ENCODE data around the gene VPS4A. TPM values are rescaled to one million over a fixed set of nuclear protein-coding genes. Genes with fewer than 3 reads are reported as not detected.

The VPS4A gene
- total RNA-seq, 1 experiment from 2014 or later: 16.6 TPM

- no peak for DNase-seq (ENCODE audit: low read depth)
Observed at GRCh38 chr16:69307091-69307490, 4.1 kb upstream of the VPS4A start.

DNA sequence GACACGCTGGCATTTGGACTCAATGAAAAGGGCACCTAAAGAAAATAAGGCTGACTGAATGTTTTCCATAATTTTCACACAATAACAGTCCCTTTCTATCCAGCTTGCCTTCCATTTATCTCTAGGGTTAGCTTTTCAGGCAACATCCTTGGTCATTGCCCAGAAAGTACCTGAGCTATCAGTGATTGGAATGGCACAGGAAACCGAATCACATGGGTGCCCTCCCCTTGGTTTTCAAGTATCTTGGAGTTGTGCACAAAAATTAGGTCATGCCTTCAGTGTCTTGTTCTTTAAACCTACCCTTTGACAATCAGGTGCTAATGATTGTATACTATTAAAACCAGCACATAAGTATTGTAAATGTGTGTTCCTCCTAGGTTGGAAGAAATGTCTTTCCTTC, 3.3 kb upstream of the VPS4A start:
- no peak for DNase-seq (ENCODE audit: low read depth)

DNA sequence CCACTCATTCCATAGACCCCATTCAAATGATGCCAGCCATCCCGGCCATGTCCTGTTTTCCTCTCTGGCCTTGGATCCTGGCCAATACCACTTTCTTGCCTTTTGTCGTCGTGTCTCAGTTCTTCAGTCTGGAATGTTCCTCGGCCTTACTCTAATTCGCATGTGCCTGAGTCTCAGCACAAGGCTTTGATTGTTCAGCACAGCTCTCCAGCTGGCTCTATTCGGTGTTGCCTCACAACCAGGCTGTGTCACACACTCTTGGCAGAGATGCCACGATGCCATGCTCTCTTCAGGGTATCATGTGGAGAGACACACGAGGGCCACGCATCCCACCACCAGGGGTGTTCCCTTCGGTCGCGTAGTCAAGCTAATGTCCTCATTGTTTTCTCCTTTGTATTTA, 1.8 kb upstream of the VPS4A start:
- no peak for DNase-seq (ENCODE audit: low read depth)

- DNase-seq (ENCODE audit: low read depth): peak; percentile 33
Observed at GRCh38 chr16:69311533-69312387, 610 bp downstream of the VPS4A start.

DNA sequence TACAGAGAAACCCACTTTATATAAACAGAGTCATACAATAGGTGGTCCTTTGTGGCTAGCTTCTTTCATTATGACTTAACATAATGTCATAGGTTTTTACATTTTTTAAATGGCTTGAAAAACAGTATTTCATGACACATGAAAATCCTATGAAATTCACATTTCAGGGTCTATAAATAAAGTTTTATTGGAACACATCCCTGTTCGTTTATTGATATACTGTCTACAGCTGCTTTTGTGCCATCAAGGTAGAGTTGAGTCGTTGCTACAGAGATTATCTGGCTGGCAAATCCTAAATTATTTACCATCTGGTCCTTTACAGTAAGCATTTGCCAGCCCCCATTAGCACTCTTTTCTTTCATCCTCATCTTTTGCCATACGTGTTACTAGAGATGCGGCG, 2.3 kb downstream of the VPS4A start:
- DNase-seq (ENCODE audit: low read depth): no peak

DNA sequence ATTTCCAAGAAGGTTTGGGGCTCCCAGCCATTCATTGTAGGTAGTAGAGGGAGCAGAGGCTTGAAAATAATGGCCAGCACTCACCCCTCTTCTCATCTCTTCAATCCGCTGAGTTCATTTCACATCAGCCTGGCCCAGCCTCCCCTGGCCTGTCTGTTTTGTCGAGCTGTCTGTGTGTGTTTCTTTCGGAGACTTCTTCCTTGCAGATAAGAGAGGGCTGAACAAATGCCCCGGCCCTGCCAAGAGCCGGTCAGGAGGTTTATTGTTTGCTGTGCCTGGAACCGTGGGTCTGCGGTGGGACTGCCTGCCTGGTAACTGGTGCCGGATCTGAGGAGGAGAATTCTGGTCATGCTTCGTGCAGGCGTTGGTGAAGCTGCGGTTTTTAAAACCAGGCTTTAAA, 3.4 kb downstream of the VPS4A start:
- no peak for DNase-seq (ENCODE audit: low read depth)

GRCh38 chr16:69315486-69316311, 4.5 kb downstream of the VPS4A start:
- DNase-seq (ENCODE audit: low read depth): no peak

- no peak for DNase-seq (ENCODE audit: low read depth)
Observed at GRCh38 chr16:69316595-69317034, 5.5 kb downstream of the VPS4A start.

DNA sequence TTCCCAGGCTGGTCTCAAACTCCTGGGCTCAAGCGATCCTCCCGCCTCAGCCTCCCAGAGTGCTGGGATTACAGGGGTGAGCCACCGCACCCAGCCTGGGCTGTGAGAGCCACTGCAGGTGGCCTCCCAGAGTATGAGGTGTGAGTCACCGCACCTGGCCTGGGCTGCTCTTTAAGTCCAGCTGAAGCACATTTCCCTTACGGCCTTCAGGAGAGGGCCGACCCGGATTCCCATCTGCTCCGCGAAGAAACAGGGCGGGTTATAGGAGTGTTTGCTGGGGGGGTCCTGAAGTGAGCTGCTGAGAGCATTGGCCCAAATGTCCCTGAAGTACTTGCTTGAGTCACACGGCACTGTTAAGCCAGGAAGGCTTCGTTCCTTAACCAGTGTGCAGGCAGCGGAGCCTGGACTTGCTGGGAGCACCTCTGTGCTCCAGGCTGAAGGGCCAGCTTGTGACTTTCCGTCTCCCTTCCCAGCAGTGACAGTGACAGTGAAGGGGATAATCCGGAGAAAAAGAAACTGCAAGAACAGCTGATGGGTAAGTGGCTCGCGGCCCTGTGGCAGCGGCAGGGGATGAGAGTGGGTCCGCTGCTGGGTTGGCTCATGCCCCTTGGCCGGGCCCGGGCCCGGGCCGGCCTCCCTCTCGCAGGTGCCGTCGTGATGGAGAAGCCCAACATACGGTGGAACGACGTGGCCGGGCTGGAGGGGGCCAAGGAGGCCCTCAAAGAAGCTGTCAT, 7.2 kb downstream of the VPS4A start:
- DNase-seq (ENCODE audit: low read depth): no peak

GRCh38 chr16:69318911-69319289, 7.8 kb downstream of the VPS4A start:
- DNase-seq (ENCODE audit: low read depth): no peak

DNA sequence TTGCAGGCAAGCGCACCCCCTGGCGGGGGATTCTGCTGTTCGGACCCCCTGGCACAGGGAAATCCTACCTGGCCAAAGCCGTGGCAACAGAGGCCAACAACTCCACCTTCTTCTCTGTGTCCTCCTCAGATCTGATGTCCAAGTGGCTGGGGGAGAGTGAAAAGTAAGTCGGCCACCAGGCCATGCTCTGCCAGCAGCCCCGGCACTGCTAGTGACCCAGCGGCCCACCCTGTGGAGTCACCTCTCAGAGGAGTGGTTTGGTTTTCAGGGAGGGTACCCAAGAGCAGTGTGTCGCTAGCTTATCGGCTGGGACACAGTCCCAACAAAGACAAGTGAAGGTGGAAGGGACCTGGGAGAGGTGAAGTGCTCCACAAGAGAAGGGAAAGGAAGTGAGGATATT, 8.2 kb downstream of the VPS4A start:
- DNase-seq (ENCODE audit: low read depth): no peak

GRCh38 chr16:69319826-69320739, 8.9 kb downstream of the VPS4A start:
- DNase-seq (ENCODE audit: low read depth): no peak

DNA sequence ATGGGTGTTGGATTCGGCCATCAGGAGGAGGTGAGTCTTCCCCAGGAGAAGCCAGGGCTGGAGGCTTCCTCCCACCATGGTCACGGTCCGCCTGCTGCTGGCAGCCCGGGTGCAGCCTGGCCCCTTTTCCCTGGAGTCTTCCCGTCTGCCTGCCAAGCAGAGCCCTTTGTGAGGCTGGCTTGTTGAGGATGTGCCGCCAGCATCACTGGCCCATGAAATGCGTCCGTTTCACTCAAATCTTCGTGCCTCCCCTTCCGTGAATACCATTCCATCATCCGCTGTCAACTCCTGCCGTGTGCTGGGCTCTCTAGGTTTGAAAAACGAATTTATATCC, 9.6 kb downstream of the VPS4A start:
- DNase-seq (ENCODE audit: low read depth): no peak

DNA sequence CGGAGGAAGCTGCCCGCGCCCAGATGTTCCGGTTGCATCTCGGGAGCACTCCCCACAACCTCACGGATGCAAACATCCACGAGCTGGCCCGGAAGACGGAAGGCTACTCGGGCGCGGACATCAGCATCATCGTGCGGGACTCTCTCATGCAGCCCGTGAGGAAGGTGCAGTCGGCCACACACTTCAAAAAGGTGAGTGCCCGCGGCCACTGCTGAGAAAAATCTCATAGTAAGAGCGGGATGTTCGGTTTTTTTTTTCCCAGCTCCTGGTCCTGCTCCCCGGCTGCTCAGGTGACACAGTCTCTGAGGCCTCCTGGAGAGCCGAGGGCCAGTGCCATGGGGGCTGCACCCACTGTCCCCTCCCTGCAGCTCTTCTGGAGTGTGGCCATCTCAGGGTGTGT, 9.9 kb downstream of the VPS4A start:
- DNase-seq (ENCODE audit: low read depth): no peak

- no peak for DNase-seq (ENCODE audit: low read depth)
Observed at GRCh38 chr16:69322343-69322742, 11.2 kb downstream of the VPS4A start.

DNA sequence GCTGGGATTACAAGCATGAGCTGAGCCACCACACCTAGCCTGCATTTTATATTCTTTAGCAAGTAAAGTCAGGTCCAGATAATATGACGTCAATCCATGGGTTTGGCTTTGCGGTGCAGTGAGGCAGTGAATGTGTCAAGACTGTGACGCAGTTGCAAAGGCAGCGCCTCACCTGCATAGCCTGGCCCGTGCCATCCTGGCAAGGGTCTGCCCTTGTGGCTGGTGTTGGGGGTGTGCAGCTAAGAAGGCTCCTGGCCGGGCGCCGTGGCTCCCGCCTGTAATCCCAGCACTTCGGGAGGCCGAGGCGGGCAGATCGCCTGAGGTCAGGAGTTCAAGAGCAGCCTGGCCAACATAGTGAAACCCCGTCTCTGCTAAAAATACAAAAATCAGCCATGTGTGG, 12.3 kb downstream of the VPS4A start:
- no peak for DNase-seq (ENCODE audit: low read depth)

DNA sequence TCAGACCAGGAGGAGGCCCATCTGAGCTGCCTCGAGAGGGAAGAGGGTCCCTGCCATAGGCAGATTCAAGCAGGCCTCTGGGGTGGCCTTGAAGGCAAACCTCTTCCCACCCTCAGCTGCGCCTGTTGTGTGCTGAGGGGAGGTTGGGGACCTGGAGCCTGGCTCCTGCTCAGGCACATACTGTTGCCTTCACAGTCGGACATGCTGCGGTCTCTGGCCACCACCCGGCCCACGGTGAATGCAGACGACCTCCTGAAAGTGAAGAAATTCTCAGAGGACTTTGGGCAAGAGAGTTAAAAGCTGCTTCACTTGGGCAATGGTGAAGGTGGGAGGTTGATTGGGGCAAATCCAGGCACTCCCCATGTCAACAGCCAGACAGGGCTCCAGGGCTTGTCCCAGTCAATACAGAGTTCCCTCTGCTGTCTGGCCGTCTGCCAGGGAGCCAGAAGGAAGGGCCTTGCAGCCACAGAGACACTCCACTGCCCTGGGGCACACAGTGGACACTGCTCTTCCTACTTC, 12.9 kb downstream of the VPS4A start:
- no peak for DNase-seq (ENCODE audit: low read depth)

GRCh38 chr16:69324585-69325253, 13.6 kb downstream of the VPS4A start:
- DNase-seq (ENCODE audit: low read depth): no peak

DNA sequence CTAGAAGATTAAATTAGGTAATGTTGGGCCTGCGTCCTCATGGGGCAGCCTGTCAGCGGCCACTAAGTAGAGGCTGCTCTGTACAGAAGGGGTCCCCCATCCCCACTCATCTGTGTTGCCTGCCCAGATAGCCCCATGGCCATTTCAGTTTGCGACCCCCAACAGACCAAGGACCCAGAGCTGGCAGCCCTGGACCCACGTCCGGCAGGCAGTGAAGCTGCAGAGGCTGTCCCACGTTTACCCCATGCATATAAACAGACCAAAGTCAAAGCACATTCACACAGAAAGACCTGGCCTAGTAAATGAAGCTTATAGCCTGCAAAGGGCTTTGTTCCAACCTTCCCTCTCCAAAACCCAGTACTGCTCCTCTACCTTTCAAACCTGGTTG, 14.6 kb downstream of the VPS4A start:
- no peak for DNase-seq (ENCODE audit: low read depth)

DNA sequence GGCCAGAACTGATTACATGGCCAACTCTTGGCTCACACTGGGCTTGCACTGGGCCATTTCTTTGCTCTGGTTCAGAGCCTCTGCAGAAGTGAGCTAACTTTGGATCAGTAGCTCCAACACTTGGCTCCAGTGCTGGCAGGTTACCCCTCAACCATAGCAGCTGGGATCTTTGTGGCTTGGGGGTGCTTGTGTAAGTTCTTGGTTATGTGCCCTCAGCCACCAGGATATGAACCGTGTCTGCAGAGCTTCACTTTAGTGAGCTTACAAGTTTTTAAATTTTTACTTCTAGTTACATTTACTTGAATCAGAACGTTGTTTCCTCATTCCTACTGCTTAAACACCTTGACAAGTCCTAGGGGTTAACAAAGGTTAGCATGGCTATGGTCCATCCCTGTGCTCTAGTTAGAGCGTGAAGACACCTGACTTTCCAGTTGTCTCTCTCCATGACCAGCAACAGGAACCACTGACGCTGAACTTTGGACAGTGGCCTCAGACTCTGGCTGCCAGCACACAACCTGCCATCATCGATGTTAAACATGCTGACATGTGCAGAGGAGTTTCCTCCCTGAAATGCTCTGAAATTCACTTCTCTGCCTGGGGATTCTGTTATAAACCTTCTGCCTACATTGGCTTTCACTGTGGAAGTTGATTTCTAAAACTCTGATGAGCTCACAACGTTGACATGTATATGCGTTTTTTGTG, 15.2 kb downstream of the VPS4A start:
- no peak for DNase-seq (ENCODE audit: low read depth)

All from Daoy (cell line).